Keratinocyte (primary cell): Measurements from ENCODE around the gene LHX6.

Source experiments
- CTCF ChIP-seq, 3 experiments: IDR thresholded peaks in 1 of 3; conservative IDR thresholded peaks in 1 of 3; optimal IDR thresholded peaks in 1 of 3; 2 replicates in 2 of 3; 3 replicates in 1 of 3; pipeline versions ENCODE3 to v1.5.1; 2011; ENCODE audit warnings: low read length in 3 of 3, mild to moderate bottlenecking in 3 of 3, moderate library complexity in 2 of 3, control low read depth in 1 of 3, inconsistent platforms in 1 of 3; ENCODE audit not compliant: insufficient read depth in 2 of 3; ENCODE audit errors: extremely low read depth in 1 of 3
- EZH2 ChIP-seq: IDR thresholded peaks from one replicate; pipeline ENCODE4 v1.6.1; 2012; ENCODE audit warnings: inconsistent platforms, mild to moderate bottlenecking, low read length, moderate library complexity

- TF ChIP-seq CTCF (optimal IDR thresholded peaks at IDR 0.05 in 1 of 3, IDR thresholded peaks at IDR 0.05 in 1 of 3, conservative IDR thresholded peaks at IDR 0.05 in 1 of 3; ENCODE audit: extremely low read depth in 1 of 3, insufficient read depth in 2 of 3, low read length in 3 of 3), result no peak
- TF ChIP-seq EZH2, result no peak
Measured at GRCh38 chr9:122263699-122264349, 35.1 kb upstream of the LHX6 start.
